ENCODE data around the gene EIF2AK3.
"Not testable (repeated sequence)": the region's sequence is repeated elsewhere in the genome, so short reads cannot be mapped to it uniquely, and the experiment has no call there.

EIF2AK3 gene

GRCh38 chr2:88627055-88627855, at the start of gene EIF2AK3:
TSS of gene EIF2AK3 (minus strand) at chr2:88627464. CDS start at chr2:88627274, 190 bp downstream.
- peak; percentile 99 for DNase-seq

GRCh38 chr2:88673363-88673762, 46.1 kb upstream of the EIF2AK3 start:
- DNase-seq, result no peak

- DNase-seq, result peak; percentile 21
These were observed 44.6 kb upstream of the EIF2AK3 start for GRCh38 chr2:88671786-88672427.

- peak; percentile 2 for DNase-seq
These were observed 42.4 kb upstream of the EIF2AK3 start for GRCh38 chr2:88669482-88670214.

- DNase-seq, result no peak
These were observed 41.6 kb upstream of the EIF2AK3 start for GRCh38 chr2:88668862-88669261.

GRCh38 chr2:88667219-88667618, 40.0 kb upstream of the EIF2AK3 start:
- no peak for DNase-seq

- DNase-seq, result no peak
These were observed 39.3 kb upstream of the EIF2AK3 start for GRCh38 chr2:88666576-88666975.

GRCh38 chr2:88660622-88661021, 33.4 kb upstream of the EIF2AK3 start:
- no peak for DNase-seq

- peak; percentile 23 for DNase-seq
These were observed 32.3 kb upstream of the EIF2AK3 start for GRCh38 chr2:88659538-88659915.

GRCh38 chr2:88658881-88659537, 31.7 kb upstream of the EIF2AK3 start:
- no peak for DNase-seq

GRCh38 chr2:88658326-88658725, 31.1 kb upstream of the EIF2AK3 start:
- DNase-seq, result no peak

- no peak for DNase-seq
These were observed 29.9 kb upstream of the EIF2AK3 start for GRCh38 chr2:88657131-88657530.

GRCh38 chr2:88656690-88657089, 29.4 kb upstream of the EIF2AK3 start:
- no peak for DNase-seq

- DNase-seq, result no peak
These were observed 27.4 kb upstream of the EIF2AK3 start for GRCh38 chr2:88654714-88655113.

GRCh38 chr2:88651646-88652045, 24.4 kb upstream of the EIF2AK3 start:
- DNase-seq, result no peak

- not testable (repeated sequence) for DNase-seq
These were observed 18.1 kb upstream of the EIF2AK3 start for GRCh38 chr2:88645291-88645882.

GRCh38 chr2:88642278-88642677, 15.0 kb upstream of the EIF2AK3 start:
- DNase-seq, result no peak

- no peak for DNase-seq
These were observed 14.1 kb upstream of the EIF2AK3 start for GRCh38 chr2:88641330-88641729.

- DNase-seq, result no peak
These were observed 12.6 kb upstream of the EIF2AK3 start for GRCh38 chr2:88639865-88640264.

- no peak for DNase-seq
These were observed 11.5 kb upstream of the EIF2AK3 start for GRCh38 chr2:88638743-88639142.

- no peak for DNase-seq
These were observed 10.9 kb upstream of the EIF2AK3 start for GRCh38 chr2:88638123-88638650.

- no peak for DNase-seq
These were observed 10.2 kb upstream of the EIF2AK3 start for GRCh38 chr2:88637464-88637863.

- no peak for DNase-seq
These were observed 8.8 kb upstream of the EIF2AK3 start for GRCh38 chr2:88636026-88636425.

Data from DMS79 treated with DMSO at 0.1 percent for 48 hours (cell line).